Neural progenitor cell (in vitro differentiated cells): ENCODE data around the gene CASK. TPM values are rescaled to one million over a fixed set of nuclear protein-coding genes. Genes with fewer than 3 reads are reported as not detected.

Source experiments
- DNase-seq: peaks from one replicate; pipeline ENCODE4 v3.0.0-alpha.2; 2016; ENCODE audit warnings: low spot score
- H2AFZ ChIP-seq: fragments of 200-600 bp; sonication (generic); replicated peaks from 2 replicates; pipeline ENCODE4 v1.6.1; 2016; ENCODE audit warnings: antibody characterized with exemption
- H3F3A ChIP-seq: fragments of 200-600 bp; sonication (generic); 2 replicates; pipeline ENCODE4 v1.6.1; 2016; ENCODE audit warnings: antibody characterized with exemption, low read depth
- H3K27ac ChIP-seq: fragments of 200-600 bp; sonication (generic); 2 replicates; pipeline ENCODE4 v1.5.1; 2016; ENCODE audit warnings: mild to moderate bottlenecking
- H3K27me3 ChIP-seq: fragments of 200-600 bp; sonication (generic); 2 replicates; pipeline ENCODE4 v1.6.1; 2016; ENCODE audit warnings: mild to moderate bottlenecking, moderate library complexity
- H3K36me3 ChIP-seq: fragments of 200-600 bp; sonication (generic); 2 replicates; pipeline ENCODE4 v1.5.1; 2016
- H3K4me1 ChIP-seq: fragments of 200-600 bp; sonication (generic); 2 replicates; pipeline ENCODE4 v1.6.1; 2016; ENCODE audit warnings: mixed run types
- H3K4me2 ChIP-seq: fragments of 200-600 bp; sonication (generic); 2 replicates; pipeline ENCODE4 v1.6.1; 2016
- H3K4me3 ChIP-seq: fragments of 200-600 bp; sonication (generic); 2 replicates; pipeline ENCODE4 v1.5.1; 2016
- H3K79me2 ChIP-seq: fragments of 200-600 bp; sonication (generic); 2 replicates; pipeline ENCODE4 v1.6.1; 2016; ENCODE audit warnings: low read depth
- H3K9ac ChIP-seq: fragments of 200-600 bp; sonication (generic); 2 replicates; pipeline ENCODE4 v1.6.1; 2016
- H3K9me3 ChIP-seq: fragments of 200-600 bp; sonication (generic); 2 replicates; pipeline ENCODE4 v1.5.1; 2016; ENCODE audit warnings: low read depth
- H4K20me1 ChIP-seq: fragments of 200-600 bp; sonication (generic); 2 replicates; pipeline ENCODE4 v1.6.1; 2016; ENCODE audit warnings: low read depth
- H3K27ac Mint-ChIP-seq: 3 replicates; pipeline ENCODE4 v1.8.0; 2021; ENCODE audit warnings: mixed read lengths
- H3K27me3 Mint-ChIP-seq: 2 replicates; pipeline ENCODE4 v1.8.0; 2022; ENCODE audit warnings: low read depth, mild to moderate bottlenecking, inconsistent platforms, moderate library complexity, mixed read lengths; ENCODE audit not compliant: insufficient read depth
- H3K36me3 Mint-ChIP-seq: 3 replicates; pipeline ENCODE4 v1.8.0; 2021; ENCODE audit warnings: mixed read lengths
- H3K4me1 Mint-ChIP-seq: 3 replicates; pipeline ENCODE4 v1.8.0; 2021; ENCODE audit warnings: mixed read lengths
- H3K4me3 Mint-ChIP-seq: 3 replicates; pipeline ENCODE4 v1.8.0; 2021; ENCODE audit warnings: mild to moderate bottlenecking, moderate library complexity, mixed read lengths
- H3K9me3 Mint-ChIP-seq: 3 replicates; pipeline ENCODE4 v1.8.0; 2020; ENCODE audit warnings: mixed read lengths
- EZH2 ChIP-seq: fragments of 200-600 bp; sonication (generic); IDR thresholded peaks from 2 replicates; pipeline ENCODE4 v1.6.1; 2017; ENCODE audit warnings: antibody characterized with exemption, mild to moderate bottlenecking, moderate library complexity
- EZH2phosphoT487 ChIP-seq: fragments of 200-600 bp; sonication (generic); IDR thresholded peaks from 2 replicates; pipeline ENCODE4 v1.6.1; 2017; ENCODE audit warnings: antibody characterized with exemption
- small RNA-seq: library from RNA; depleted of rRNA; stranded (forward); fragments of <200 nt; gene quantifications from one replicate; pipeline ENCODE3, GENCODE V24; 2015
- total RNA-seq: library from RNA; depleted of rRNA; stranded (reverse); fragments of >200 nt; gene quantifications from 2 replicates; pipeline ENCODE4 v1.2.3, GENCODE V29; 2015; ENCODE audit warnings: low replicate concordance
- TF ChIP-seq, protein P1 (sequence below): fragments of 200-600 bp; sonication (generic); IDR thresholded peaks from 2 replicates; pipeline ENCODE4 v1.5.1; 2017; ENCODE audit warnings: antibody characterized with exemption, mild to moderate bottlenecking

Gene CASK
- total RNA-seq, 1 donor from 2014 or later, result 85.4 TPM

DNA sequence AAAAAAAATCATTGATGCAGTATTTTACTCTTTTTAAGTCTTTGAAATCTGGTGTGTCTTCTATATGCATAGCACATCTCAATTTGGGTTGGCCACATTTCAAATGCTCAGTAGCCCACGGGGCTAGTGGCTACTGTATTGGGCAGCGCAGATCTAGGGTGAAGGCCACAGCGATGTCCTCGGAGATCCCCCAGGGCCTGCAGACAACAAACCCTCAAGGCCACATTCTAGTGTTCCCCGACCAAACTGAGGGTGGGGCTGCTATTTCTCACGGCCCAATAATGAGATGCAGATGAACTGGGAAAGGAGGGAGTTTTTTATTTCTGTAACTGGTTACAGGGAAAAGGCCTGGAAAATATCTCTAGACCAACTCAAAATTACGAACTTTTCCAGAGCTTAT is 452.6 kb downstream of the CASK start:
- peaks cover 7% of the 10 kb centered on the region for H3K4me1 ChIP-seq
- H3K36me3 Mint-ChIP-seq, result no peaks in the 10 kb centered on the region
- peaks cover 14% of the 10 kb centered on the region for H3K4me1 Mint-ChIP-seq
- no peak for DNase-seq
- H4K20me1 ChIP-seq, result no peaks in the 10 kb centered on the region
- H3K4me3 ChIP-seq, result no peak overlapping the region
- H3K9me3 Mint-ChIP-seq, result peaks cover 17% of the 10 kb centered on the region
- no peak overlapping the region for H2AFZ ChIP-seq
- H3K4me2 ChIP-seq, result no peak overlapping the region
- H3K27ac Mint-ChIP-seq, result no peak overlapping the region
- H3K4me3 Mint-ChIP-seq, result no peak overlapping the region
- TF ChIP-seq EZH2 (no peak), EZH2phosphoT487 (no peak)
- TF ChIP-seq, protein P1, sequence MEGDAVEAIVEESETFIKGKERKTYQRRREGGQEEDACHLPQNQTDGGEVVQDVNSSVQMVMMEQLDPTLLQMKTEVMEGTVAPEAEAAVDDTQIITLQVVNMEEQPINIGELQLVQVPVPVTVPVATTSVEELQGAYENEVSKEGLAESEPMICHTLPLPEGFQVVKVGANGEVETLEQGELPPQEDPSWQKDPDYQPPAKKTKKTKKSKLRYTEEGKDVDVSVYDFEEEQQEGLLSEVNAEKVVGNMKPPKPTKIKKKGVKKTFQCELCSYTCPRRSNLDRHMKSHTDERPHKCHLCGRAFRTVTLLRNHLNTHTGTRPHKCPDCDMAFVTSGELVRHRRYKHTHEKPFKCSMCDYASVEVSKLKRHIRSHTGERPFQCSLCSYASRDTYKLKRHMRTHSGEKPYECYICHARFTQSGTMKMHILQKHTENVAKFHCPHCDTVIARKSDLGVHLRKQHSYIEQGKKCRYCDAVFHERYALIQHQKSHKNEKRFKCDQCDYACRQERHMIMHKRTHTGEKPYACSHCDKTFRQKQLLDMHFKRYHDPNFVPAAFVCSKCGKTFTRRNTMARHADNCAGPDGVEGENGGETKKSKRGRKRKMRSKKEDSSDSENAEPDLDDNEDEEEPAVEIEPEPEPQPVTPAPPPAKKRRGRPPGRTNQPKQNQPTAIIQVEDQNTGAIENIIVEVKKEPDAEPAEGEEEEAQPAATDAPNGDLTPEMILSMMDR, result no peak
- H3K9me3 ChIP-seq, result no peaks in the 10 kb centered on the region
- H3K27ac ChIP-seq, result no peak overlapping the region
- no peaks in the 10 kb centered on the region for H3K27me3 ChIP-seq
- H3K79me2 ChIP-seq, result no peaks in the 10 kb centered on the region
- peaks cover 7% of the 10 kb centered on the region for H3K27me3 Mint-ChIP-seq
- H3F3A ChIP-seq, result peaks cover 19% of the 10 kb centered on the region
- no peaks in the 10 kb centered on the region for H3K36me3 ChIP-seq
- H3K9ac ChIP-seq, result no peak overlapping the region

DNA sequence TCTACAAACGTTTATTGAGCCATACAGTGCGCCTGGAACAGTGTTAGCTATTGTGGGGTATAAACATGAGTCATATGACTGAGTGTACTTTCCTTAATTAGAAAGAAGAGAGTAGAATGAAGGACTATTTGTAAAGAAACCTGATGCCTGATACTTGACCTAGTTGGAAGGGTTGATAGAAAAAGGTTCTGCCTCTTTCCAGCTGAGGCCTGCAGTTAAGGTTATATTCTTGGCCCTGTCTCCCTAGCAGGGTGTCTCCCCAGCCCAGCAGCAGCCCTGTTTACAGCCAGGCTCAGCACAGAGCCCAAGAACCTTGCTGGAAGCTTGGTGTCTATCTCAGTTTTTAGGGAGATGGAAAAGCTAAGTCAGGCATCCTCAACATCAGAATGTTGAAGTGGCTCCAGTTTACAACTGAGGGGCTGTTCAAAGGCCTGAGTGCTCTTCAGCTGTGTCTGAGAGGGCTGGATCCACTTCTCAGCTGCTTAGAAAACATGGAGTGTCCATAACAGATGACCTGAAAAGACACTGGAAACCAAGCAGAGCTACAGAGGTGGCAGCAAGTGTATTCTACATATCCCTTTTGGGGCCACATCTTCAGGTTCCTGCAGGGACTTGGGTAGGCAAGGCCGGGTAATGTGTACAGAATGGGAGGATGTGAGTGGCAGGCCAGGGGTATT is 454.6 kb downstream of the CASK start:
- no peak for TF ChIP-seq EZH2phosphoT487
- TF ChIP-seq, protein P1, result no peak
- no peak for TF ChIP-seq EZH2
- H3F3A ChIP-seq, result no peaks in the 10 kb centered on the region
- Mint-ChIP-seq H3K4me1 (peaks cover 4% of the 10 kb centered on the region), H3K27me3 (peaks cover 4% of the 10 kb centered on the region), H3K27ac (no peak overlapping the region), H3K36me3 (no peaks in the 10 kb centered on the region), H3K4me3 (no peak overlapping the region), H3K9me3 (peaks cover 11% of the 10 kb centered on the region)
- no peak overlapping the region for H3K4me3 ChIP-seq
- H4K20me1 ChIP-seq, result no peaks in the 10 kb centered on the region
- DNase-seq, result no peak
- no peaks in the 10 kb centered on the region for H3K79me2 ChIP-seq
- no peaks in the 10 kb centered on the region for H3K4me1 ChIP-seq
- H3K27ac ChIP-seq, result no peak overlapping the region
- no peaks in the 10 kb centered on the region for H3K9me3 ChIP-seq
- H3K4me2 ChIP-seq, result no peak overlapping the region
- H3K27me3 ChIP-seq, result no peaks in the 10 kb centered on the region
- H3K36me3 ChIP-seq, result no peaks in the 10 kb centered on the region
- peak overlapping the region; percentile 63 for H2AFZ ChIP-seq
- no peak overlapping the region for H3K9ac ChIP-seq

Small RNAs within 50 kb of the gene (small RNA-seq; reads per million reads assigned to genes)
- not detected for gene AL353691.2
- gene RN7SL144P, result not detected
- not detected for gene RNU6-1321P
- gene RNU6-202P, result not detected

Other genes with a start within 250 kb of the CASK start
- gene GPR34, start 234.6 kb downstream of the CASK start, total RNA-seq, result not detected in 2 replicates
- not detected in 2 replicates for gene GPR82, start 199.4 kb downstream of the CASK start, total RNA-seq